GM18505 (cell line): ENCODE measurements around the gene DNAJA4.

Source experiments
- ATAC-seq: cut with Tn5 transposase; IDR thresholded peaks from one replicate; pipeline ENCODE4 v1.9.1; 2021; ENCODE audit not compliant: unreplicated experiment
- POLR2A ChIP-seq: IDR thresholded peaks from 4 replicates; pipeline ENCODE4 v1.6.1; 2011; ENCODE audit warnings: borderline replicate concordance; ENCODE audit not compliant: insufficient read depth, insufficient read length; ENCODE audit errors: extremely low read depth

The DNAJA4 gene

GRCh38 chr15:78255421-78256043, 8.8 kb upstream of the DNAJA4 start:
- no peak for TF ChIP-seq POLR2A
- no peak for ATAC-seq

GRCh38 chr15:78256044-78256437, 8.3 kb upstream of the DNAJA4 start:
- TF ChIP-seq POLR2A, result no peak
- ATAC-seq, result no peak

DNA sequence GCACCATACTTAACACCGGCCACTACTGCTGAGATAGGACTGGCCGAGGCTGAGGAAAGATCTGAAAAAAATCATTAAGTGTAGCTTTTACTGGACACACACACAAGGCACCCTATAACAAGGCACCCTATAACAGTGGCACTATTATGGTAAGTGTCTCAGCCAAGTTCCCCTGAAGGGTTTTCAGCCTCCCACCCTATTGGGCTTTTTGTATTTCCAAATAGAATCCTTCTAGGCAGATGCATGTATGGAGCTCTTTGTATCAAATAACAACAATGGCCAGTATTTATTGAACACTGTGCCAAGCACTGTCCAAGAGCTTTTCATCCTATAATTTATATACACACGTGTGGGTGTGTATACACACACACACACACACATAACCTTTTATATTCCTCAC, 6.7 kb upstream of the DNAJA4 start:
- ATAC-seq, result no peak

DNA sequence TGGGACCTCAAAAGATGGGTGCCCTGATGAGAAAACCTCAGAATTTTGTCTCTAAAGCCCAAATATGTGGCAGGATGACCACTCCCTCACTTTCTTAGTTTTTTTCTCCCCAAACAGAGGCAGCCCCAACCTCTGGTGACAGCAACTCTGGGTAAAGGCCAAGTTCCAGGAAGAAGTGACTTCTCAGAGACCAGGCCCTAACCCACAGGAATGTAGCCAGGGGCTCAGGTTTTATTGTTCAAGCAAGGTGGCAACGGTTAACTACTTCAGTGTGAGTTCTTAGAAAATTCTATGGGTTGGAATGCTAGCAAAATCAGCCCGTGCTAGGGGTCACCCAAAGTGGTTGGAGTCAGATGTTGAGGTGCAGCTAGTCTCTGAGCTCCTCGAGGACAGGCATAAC, 5.1 kb upstream of the DNAJA4 start:
- ATAC-seq, result no peak
- TF ChIP-seq POLR2A, result no peak

More for the DNA sequence above, 6.7 kb upstream of the DNAJA4 start:
- no peak for TF ChIP-seq POLR2A

DNA sequence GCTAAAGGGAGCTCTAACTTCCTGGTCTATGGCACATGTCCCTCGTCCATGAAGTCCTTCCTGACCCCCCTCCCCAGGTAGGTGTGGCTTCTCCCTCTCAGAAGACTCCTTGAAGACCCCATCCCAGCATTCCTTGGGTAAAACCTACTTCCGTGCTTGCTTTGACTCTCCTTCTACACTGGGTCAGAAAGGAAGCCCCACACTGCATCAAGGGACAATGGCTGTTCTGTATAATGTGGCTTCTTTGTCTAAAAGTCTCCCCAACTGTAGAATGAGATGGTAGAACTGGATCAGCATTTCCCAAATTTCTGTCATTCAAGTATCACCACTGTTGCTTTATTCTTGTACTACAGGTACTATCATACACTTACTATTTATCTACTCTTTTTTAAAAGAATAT, 3.9 kb upstream of the DNAJA4 start:
- TF ChIP-seq POLR2A, result no peak
- ATAC-seq, result no peak

DNA sequence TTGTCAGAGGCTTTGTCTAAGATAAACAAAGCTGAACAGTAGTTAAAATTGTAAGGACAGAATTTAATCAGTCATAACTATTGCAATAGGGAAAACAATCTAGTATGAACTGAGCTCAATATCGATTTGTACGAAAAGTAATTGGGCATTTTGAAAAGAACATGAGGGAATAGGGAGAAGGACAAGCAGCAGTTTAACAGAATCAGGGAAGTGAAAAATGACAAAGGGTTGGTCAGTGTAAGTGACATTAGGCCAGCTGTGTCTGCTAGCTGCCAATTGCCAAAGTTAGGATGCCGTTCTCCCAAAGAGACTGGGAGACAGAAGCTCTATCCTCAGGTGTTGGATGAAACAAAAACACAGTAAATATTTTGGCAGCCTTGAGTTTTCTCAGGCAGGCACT, 3.3 kb upstream of the DNAJA4 start:
- no peak for ATAC-seq
- TF ChIP-seq POLR2A, result no peak

DNA sequence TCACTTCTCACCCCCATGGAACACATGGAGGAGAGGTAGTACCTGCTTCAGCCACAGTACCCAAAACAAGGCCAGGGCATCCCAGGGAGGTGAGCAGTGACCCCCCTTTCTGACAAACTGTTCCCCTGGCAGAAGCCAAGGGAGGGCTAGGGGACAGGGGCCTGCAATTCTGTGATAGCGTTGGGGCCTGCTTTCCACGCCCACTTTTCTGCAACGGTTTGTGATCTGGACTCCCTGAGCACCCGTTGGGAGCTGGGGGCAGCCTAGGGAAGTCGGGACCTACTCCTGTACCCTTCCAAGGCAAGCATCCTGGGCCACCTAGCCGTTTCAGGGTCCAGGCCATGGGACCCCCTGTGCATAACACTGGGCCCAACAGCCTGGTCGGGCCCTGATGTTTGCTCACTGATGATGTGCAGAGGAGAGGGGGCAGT, 996 bp upstream of the DNAJA4 start:
- no peak for TF ChIP-seq POLR2A
- ATAC-seq, result no peak

GRCh38 chr15:78263907-78264303, 457 bp upstream of the DNAJA4 start:
- no peak for TF ChIP-seq POLR2A
- no peak for ATAC-seq

DNA sequence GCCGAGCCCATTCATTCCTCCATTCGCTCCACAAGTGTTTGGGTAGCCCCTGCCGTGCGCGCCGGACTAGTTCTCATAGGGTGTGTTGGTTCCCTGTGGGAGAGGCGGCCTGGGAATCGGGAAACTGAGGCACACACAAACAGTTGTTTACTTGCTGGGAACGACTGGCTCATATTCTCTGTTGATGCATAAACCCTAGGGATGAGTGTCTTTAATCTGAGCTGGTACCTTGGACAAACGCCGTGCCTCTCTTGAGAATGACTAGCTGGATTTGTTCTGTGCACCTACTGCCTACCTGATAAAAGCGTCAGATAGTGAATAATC, 737 bp downstream of the DNAJA4 start:
- ATAC-seq, result no peak
- TF ChIP-seq POLR2A, result no peak

- ATAC-seq, result no peak
- TF ChIP-seq POLR2A, result no peak
Measured at GRCh38 chr15:78265752-78266224, 1.4 kb downstream of the DNAJA4 start.

GRCh38 chr15:78266229-78266628, 1.9 kb downstream of the DNAJA4 start:
- TF ChIP-seq POLR2A, result no peak
- ATAC-seq, result no peak

- no peak for TF ChIP-seq POLR2A
- ATAC-seq, result no peak
Measured at GRCh38 chr15:78266806-78267205, 2.4 kb downstream of the DNAJA4 start.

DNA sequence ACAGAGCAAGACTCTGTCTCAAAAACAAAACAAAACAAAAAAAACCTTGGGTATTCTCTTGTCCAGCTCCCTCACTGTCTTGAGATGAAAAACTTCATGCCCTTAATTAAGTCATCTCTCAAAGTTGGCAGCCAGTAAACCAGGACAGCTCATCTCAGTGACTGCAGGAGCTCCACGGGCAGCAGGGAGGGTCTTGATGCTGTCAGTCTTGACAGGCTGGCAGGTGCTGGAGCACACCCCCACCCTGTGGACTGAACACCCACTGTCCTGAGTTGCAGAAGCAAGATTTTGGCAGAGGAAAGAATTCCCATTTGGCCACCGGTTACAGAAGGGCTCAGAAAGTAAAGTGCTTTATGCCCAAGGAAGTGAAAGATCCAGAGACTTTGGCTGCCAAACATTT, 8.0 kb downstream of the DNAJA4 start:
- no peak for TF ChIP-seq POLR2A
- no peak for ATAC-seq

DNA sequence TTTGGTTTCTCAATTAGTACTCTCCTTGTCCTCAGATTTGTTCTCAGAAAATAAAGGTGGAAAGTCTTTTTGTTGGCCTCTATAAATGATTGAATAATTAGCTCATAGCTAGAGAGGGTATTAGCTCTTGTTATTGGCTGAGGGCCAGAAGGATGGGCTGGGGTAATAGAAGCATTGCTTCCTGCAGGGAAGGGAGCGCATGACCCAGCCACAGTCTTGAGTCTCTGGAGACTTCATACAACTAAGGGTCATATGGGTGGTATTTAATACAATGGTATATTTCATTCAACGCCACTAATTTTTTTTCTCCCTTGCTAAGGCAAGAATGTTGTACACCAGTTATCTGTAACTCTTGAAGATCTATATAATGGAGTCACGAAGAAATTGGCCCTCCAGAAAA, 8.4 kb downstream of the DNAJA4 start:
- TF ChIP-seq POLR2A, result no peak
- ATAC-seq, result no peak

DNA sequence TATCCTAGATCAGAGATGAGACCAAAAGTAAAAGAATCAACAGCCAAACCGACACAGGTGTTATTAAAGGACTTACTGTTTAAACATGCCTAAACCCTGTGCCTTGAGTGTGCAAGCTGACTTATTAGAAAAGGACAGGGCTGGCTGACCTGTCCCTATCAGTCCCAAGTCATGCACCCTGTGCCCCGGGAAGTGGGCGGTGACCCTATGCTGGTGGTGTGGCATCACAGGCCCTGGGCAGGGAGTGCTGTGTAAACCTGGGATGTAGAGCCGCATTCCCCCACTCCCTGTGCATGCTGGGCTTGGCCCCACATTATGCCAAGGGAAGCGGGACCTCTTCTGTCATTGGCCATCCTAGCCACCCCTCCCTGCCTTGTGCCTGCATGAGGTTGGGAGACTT, 10.6 kb downstream of the DNAJA4 start:
- no peak for ATAC-seq
- no peak for TF ChIP-seq POLR2A

DNA sequence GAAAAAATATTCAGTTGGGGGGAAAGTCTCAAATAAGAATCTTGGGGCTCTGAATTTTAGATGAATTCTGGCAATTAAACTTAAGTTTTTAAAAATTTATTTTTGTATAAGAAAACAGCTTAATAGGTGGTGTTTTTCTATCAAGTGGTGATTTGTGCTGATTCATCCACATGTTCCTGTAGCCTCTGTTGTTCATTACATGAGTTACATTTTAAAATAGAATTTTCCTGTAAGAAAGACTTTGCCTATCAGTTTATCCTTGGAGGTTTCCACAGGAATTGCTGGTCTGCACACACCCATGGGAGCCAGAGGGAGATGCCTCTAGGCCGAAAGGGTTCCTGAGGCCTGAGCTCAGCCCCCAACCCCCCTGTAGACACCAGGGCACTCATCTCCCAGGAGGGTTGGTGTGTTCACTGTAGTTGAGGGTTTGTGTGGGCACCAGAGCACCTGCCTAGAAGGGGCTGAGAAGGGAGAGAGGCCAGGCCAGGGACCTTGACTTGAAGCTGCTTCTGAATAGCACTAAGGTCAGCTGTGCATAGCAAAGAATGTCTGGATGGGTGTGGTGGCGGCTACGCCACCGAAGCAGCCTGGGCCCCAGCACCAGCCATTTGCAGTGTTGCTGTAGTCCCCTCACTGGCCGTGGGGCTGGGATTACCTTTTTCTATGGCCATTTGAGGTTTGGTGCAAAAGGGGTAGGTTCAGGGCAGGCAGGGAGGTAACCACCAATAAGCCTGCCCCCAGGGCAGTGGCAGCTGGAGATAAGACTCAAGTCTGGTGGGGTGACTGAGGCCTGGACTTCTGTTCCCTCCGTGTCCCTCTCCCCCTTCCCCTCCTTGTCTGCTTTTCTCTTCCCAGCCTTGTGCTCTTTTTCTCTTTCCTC, 11.9 kb downstream of the DNAJA4 start:
- TF ChIP-seq POLR2A, result no peak
- ATAC-seq, result no peak
